GM23338 (cell line): ENCODE data around the gene MADCAM1. TPM values are rescaled to one million over a fixed set of nuclear protein-coding genes. Genes with fewer than 3 reads are reported as not detected.
A peak's percentile ranks its signal among the peaks of the same experiment; 100 is the strongest.

ENCODE experiments used
- ATAC-seq: fragments of 200-7000 bp; cut with Tn5 transposase; 3 replicates; pipeline ENCODE4 v1.9.1; 2020
- DNase-seq: peaks from one replicate; pipeline ENCODE4 v3.0.0-alpha.2; 2015; ENCODE audit warnings: low spot score
- H2AFZ ChIP-seq: fragments of 200-600 bp; sonication (generic); 2 replicates; pipeline ENCODE4 v1.8.0; 2016; ENCODE audit warnings: antibody characterized with exemption, mild to moderate bottlenecking, moderate library complexity
- H3F3A ChIP-seq: fragments of 200-600 bp; sonication (generic); replicated peaks from 2 replicates; pipeline ENCODE4 v1.8.0; 2017; ENCODE audit warnings: antibody characterized with exemption, mixed run types, low read depth
- H3K27ac ChIP-seq: fragments of 200-600 bp; sonication (generic); 2 replicates; pipeline ENCODE4 v1.6.1; 2016; ENCODE audit warnings: low read depth
- H3K27me3 ChIP-seq: fragments of 200-600 bp; sonication (generic); 2 replicates; pipeline ENCODE4 v1.8.0; 2016; ENCODE audit warnings: mild to moderate bottlenecking, mixed run types, moderate library complexity; ENCODE audit not compliant: insufficient read depth
- H3K36me3 ChIP-seq: fragments of 200-600 bp; sonication (generic); 2 replicates; pipeline ENCODE4 v1.8.0; 2016; ENCODE audit warnings: mild to moderate bottlenecking; ENCODE audit not compliant: insufficient read depth
- H3K4me1 ChIP-seq: fragments of 200-600 bp; sonication (generic); 2 replicates; pipeline ENCODE4 v1.8.0; 2016; ENCODE audit warnings: mild to moderate bottlenecking, moderate library complexity; ENCODE audit not compliant: insufficient read depth
- H3K4me2 ChIP-seq: fragments of 200-600 bp; sonication (generic); 2 replicates; pipeline ENCODE4 v1.7.1; 2017; ENCODE audit warnings: mixed run types
- H3K4me3 ChIP-seq: fragments of 200-600 bp; sonication (generic); 2 replicates; pipeline ENCODE4 v1.6.1; 2016; ENCODE audit warnings: mixed run types
- H3K79me2 ChIP-seq: fragments of 200-600 bp; sonication (generic); replicated peaks from 2 replicates; pipeline ENCODE4 v1.8.0; 2017; ENCODE audit warnings: mild to moderate bottlenecking; ENCODE audit not compliant: insufficient read depth
- H3K9me2 ChIP-seq: fragments of 200-600 bp; sonication (generic); 2 replicates; pipeline ENCODE4 v1.8.0; 2017; ENCODE audit not compliant: insufficient read depth
- H4K20me1 ChIP-seq: fragments of 200-600 bp; sonication (generic); replicated peaks from 2 replicates; pipeline ENCODE4 v1.8.0; 2017; ENCODE audit warnings: mild to moderate bottlenecking; ENCODE audit not compliant: insufficient read depth
- H3K27ac Mint-ChIP-seq: 2 replicates; pipeline ENCODE4 v1.8.0; 2020; ENCODE audit warnings: inconsistent platforms, mild to moderate bottlenecking, moderate library complexity, mixed read lengths
- H3K27me3 Mint-ChIP-seq: 3 replicates; pipeline ENCODE4 v1.8.0; 2022; ENCODE audit warnings: low read depth, mild to moderate bottlenecking, moderate library complexity, mixed read lengths, inconsistent platforms; ENCODE audit not compliant: insufficient read depth, poor library complexity
- H3K36me3 Mint-ChIP-seq: 3 replicates; pipeline ENCODE4 v1.8.0; 2021; ENCODE audit warnings: low read depth, mild to moderate bottlenecking, inconsistent platforms, moderate library complexity, mixed read lengths
- H3K4me1 Mint-ChIP-seq: 3 replicates; pipeline ENCODE4 v1.8.0; 2020; ENCODE audit warnings: mild to moderate bottlenecking, inconsistent platforms, mixed read lengths
- H3K4me3 Mint-ChIP-seq: 3 replicates; pipeline ENCODE4 v1.8.0; 2021; ENCODE audit warnings: moderate library complexity, mild to moderate bottlenecking, inconsistent platforms, mixed read lengths
- H3K9me3 Mint-ChIP-seq: 3 replicates; pipeline ENCODE4 v1.8.0; 2020; ENCODE audit warnings: moderate library complexity, mild to moderate bottlenecking, inconsistent platforms, mixed read lengths
- CREB1 ChIP-seq: fragments of 250-450 bp; sonication (Bioruptor Pico); IDR thresholded peaks from 2 replicates; pipeline ENCODE4 v1.5.0; 2020; ENCODE audit warnings: low read depth, mild to moderate bottlenecking, moderate library complexity
- CTCF ChIP-seq, 2 experiments: fragments of 200-600 bp in 1 of 2; sonication (generic) in 1 of 2; conservative IDR thresholded peaks; 2 replicates each; pipeline versions ENCODE4 v1.5.1 to v1.6.1; 2016 to 2017; ENCODE audit warnings: antibody characterized with exemption in 2 of 2, low read depth in 2 of 2, mild to moderate bottlenecking in 2 of 2, moderate library complexity in 1 of 2
- EZH2 ChIP-seq: fragments of 200-600 bp; sonication (generic); IDR thresholded peaks from one replicate; pipeline ENCODE4 v1.8.0; 2017; ENCODE audit warnings: antibody characterized with exemption, mild to moderate bottlenecking, low read depth; ENCODE audit not compliant: unreplicated experiment
- NANOG ChIP-seq: IDR thresholded peaks from 2 replicates; pipeline ENCODE4 v1.6.1; 2016; ENCODE audit warnings: antibody characterized with exemption, borderline replicate concordance
- POLR2AphosphoS5 ChIP-seq: IDR thresholded peaks from 2 replicates; pipeline ENCODE4 v1.6.1; 2016; ENCODE audit warnings: antibody characterized with exemption, low read depth
- REST ChIP-seq: IDR thresholded peaks from one replicate; pipeline ENCODE4 v1.6.1; 2018; ENCODE audit warnings: antibody characterized with exemption; ENCODE audit not compliant: unreplicated experiment
- STAT1 ChIP-seq: IDR thresholded peaks from one replicate; pipeline ENCODE4 v1.6.1; 2016; ENCODE audit warnings: antibody characterized with exemption; ENCODE audit not compliant: unreplicated experiment
- ZNF114 ChIP-seq: fragments of 250-450 bp; sonication (Bioruptor Pico); IDR thresholded peaks from 2 replicates; pipeline ENCODE4 v1.5.0; 2020; ENCODE audit warnings: mild to moderate bottlenecking, moderate library complexity
- ZNF331 ChIP-seq: fragments of 250-450 bp; sonication (Bioruptor Pico); IDR thresholded peaks from 2 replicates; pipeline ENCODE4 v1.5.0; 2020; ENCODE audit warnings: low read depth, mild to moderate bottlenecking, moderate library complexity
- ZNF462 ChIP-seq: fragments of 250-450 bp; sonication (Bioruptor Pico); IDR thresholded peaks from 2 replicates; pipeline ENCODE4 v1.5.0; 2020; ENCODE audit warnings: mild to moderate bottlenecking, moderate library complexity
- polyA plus RNA-seq: library from polyadenylated mRNA; unstranded; fragments of >200 nt; fragmentation: Nextera tagmentation; extraction: Ambion mirVana; gene quantifications from 2 replicates; pipeline ENCODE4 v1.2.1, GENCODE V29; 2016
- total RNA-seq: library from RNA; depleted of rRNA; stranded (reverse); fragments of >200 nt; shearing (Covaris generic); gene quantifications from 2 replicates; pipeline ENCODE4 v1.2.3, GENCODE V29; 2014

MADCAM1 gene
- total and polyA plus RNA-seq, 2 experiments from 2014 or later, result 2.1 to 2.5 TPM

GRCh38 chr19:525029-525428, 28.7 kb downstream of the MADCAM1 start (continued):
- TF ChIP-seq REST, result no peak
- no peak for TF ChIP-seq NANOG
- TF ChIP-seq EZH2, result no peak
- no peak for TF ChIP-seq CTCF (conservative IDR thresholded peaks at IDR 0.05; ENCODE audit: low read depth in 2 of 2)
- TF ChIP-seq POLR2AphosphoS5, result no peak

GRCh38 chr19:525857-526419, 29.7 kb downstream of the MADCAM1 start:
- Mint-ChIP-seq H3K36me3 (peaks cover 10% of the 10 kb centered on the region; the same call in 2 of the 3 replicates), H3K4me3 (no peak overlapping the region), H3K27ac (no peak overlapping the region), H3K4me1 (peaks cover 9% of the 10 kb centered on the region), H3K9me3 (peaks cover 22% of the 10 kb centered on the region), H3K27me3 (peaks cover 22% of the 10 kb centered on the region)
- Histone ChIP-seq H3K4me3 (no peak overlapping the region), H3K27me3 (peaks cover 3% of the 10 kb centered on the region; the same call in 1 of the 2 replicates), H3K4me2 (peak overlapping the region; percentile 60), H3F3A (peaks cover 8% of the 10 kb centered on the region), H3K79me2 (no peaks in the 10 kb centered on the region), H4K20me1 (no peaks in the 10 kb centered on the region), H3K9me2 (no peaks in the 10 kb centered on the region), H3K27ac (no peak overlapping the region), H2AFZ (no peak overlapping the region), H3K4me1 (no peaks in the 10 kb centered on the region), H3K36me3 (no peaks in the 10 kb centered on the region)
- ATAC-seq (no peak), DNase-seq (no peak)
- TF ChIP-seq ZNF331 (CRISPR knock-in tag) (no peak), CREB1 (CRISPR knock-in tag) (no peak), POLR2AphosphoS5 (no peak), EZH2 (no peak), NANOG (no peak), CTCF (conservative IDR thresholded peaks at IDR 0.05; ENCODE audit: low read depth in 2 of 2) (no peak), ZNF114 (no peak), STAT1 (no peak), ZNF462 (CRISPR knock-in tag) (no peak)
